RWPE2 (cell line): Measurements from ENCODE around the gene SPON2.

Experiments
- ATAC-seq: fragments of 200-7000 bp; cut with Tn5 transposase; 3 replicates; pipeline ENCODE4 v1.9.1; 2021; ENCODE audit warnings: low read depth
- DNase-seq: peaks from one replicate; pipeline ENCODE4 v3.0.0-alpha.2; 2020; ENCODE audit warnings: low spot score
- H3K27ac ChIP-seq: fragments of 450-650 bp; 2 replicates; pipeline ENCODE4 v1.5.1; 2017; ENCODE audit warnings: mild to moderate bottlenecking; ENCODE audit not compliant: poor library complexity, severe bottlenecking
- H3K27me3 ChIP-seq: fragments of 250-450 bp; sonication (Bioruptor Pico); 2 replicates; pipeline ENCODE4 v1.5.1; 2021; ENCODE audit warnings: mild to moderate bottlenecking, moderate library complexity; ENCODE audit not compliant: insufficient read depth, poor library complexity, severe bottlenecking
- H3K36me3 ChIP-seq: fragments of 250-450 bp; sonication (Bioruptor Pico); 2 replicates; pipeline ENCODE4 v1.5.1; 2020; ENCODE audit warnings: low read depth, mild to moderate bottlenecking, moderate library complexity
- H3K4me1 ChIP-seq: fragments of 250-450 bp; sonication (Bioruptor Pico); 2 replicates; pipeline ENCODE4 v1.5.1; 2021; ENCODE audit warnings: mild to moderate bottlenecking, moderate library complexity; ENCODE audit not compliant: insufficient read depth, poor library complexity, severe bottlenecking
- H3K4me3 ChIP-seq: fragments of 250-450 bp; sonication (Bioruptor Pico); 2 replicates; pipeline ENCODE4 v1.5.1; 2021; ENCODE audit warnings: mild to moderate bottlenecking, moderate library complexity; ENCODE audit not compliant: severe bottlenecking
- H3K9me3 ChIP-seq: fragments of 250-450 bp; sonication (Bioruptor Pico); 2 replicates; pipeline ENCODE4 v1.5.1; 2021; ENCODE audit warnings: mild to moderate bottlenecking, moderate library complexity; ENCODE audit not compliant: severe bottlenecking
- CTCF ChIP-seq: fragments of 450-650 bp; IDR thresholded peaks from one replicate; pipeline ENCODE4 v1.5.1; 2017; ENCODE audit warnings: mild to moderate bottlenecking, moderate library complexity; ENCODE audit not compliant: poor library complexity, severe bottlenecking

The SPON2 gene

DNA sequence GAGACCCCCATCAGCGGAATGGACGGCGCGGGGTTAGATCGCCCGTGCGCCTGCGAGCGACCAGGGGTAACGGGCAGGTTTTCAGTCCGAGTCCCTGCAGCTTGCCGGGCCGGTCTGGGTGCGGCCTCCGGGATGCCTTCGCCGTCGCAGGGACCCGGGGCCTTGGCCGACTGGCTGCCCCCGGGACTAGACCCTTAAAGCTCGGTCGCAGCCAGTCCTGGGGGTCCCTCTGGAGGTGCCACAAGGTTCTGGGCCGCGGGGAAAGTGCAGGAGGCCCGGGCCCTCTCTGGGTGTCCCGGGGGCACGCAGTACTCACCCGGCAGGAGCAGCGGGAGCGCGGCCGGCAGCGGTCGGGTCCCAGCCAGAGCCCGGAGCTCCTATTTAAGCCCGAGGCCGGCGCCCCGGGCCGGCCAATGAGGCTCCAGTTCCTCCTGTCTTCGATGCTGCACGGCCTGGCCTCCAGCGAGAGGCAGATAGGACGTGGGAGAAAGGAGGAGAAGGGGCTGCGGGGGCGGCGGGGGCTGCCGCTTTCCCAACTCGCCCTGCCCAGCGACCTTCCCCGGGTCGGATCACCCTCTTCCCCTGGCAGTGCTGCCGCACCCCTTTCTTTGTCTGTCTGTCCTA, at the start of gene SPON2:
Gene SPON2 (minus strand): TSS at position 356 of the 624 bp plus-strand sequence.
- peaks cover 37% of the 10 kb centered on the region for H3K27me3 ChIP-seq
- no peaks in the 10 kb centered on the region for H3K36me3 ChIP-seq
- H3K9me3 ChIP-seq = no peaks in the 10 kb centered on the region
- peak; percentile 48 for DNase-seq
- H3K27ac ChIP-seq = no peak within 1 kb of the TSS
- no peak for ATAC-seq
- H3K4me1 ChIP-seq = no peaks in the 10 kb centered on the region
- H3K4me3 ChIP-seq = no peak within 1 kb of the TSS
- TF ChIP-seq CTCF = no peak

- no peak overlapping the region for H3K27ac ChIP-seq
- no peaks in the 10 kb centered on the region for H3K27me3 ChIP-seq
- no peaks in the 10 kb centered on the region for H3K4me1 ChIP-seq
- H3K9me3 ChIP-seq = no peaks in the 10 kb centered on the region
- DNase-seq = no peak
- TF ChIP-seq CTCF = no peak
- no peak for ATAC-seq
- H3K4me3 ChIP-seq = no peak overlapping the region
- H3K36me3 ChIP-seq = peaks cover 79% of the 10 kb centered on the region
These were observed 48.9 kb upstream of the SPON2 start for GRCh38 chr4:1221155-1221870.

DNA sequence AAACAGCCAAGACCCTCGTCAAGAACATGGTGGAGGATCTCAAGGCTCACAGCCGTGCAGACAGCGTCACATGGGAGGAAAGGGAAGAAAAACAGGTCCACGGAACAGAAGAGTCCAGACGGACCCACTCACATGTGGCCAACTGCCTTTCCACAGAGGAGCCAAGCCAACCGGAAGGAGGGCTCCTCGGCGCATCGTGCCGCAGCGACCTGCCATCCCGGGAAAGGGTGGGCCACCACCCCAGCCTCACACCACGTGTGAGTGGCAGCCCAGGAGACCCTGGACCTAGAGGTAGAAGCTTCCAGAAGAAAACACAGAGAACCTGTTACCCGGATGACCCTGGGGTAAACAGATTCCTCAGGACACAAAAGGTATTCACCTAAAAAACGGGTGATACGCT, 48.2 kb upstream of the SPON2 start:
- H3K27ac ChIP-seq = no peak overlapping the region
- H3K4me1 ChIP-seq = no peaks in the 10 kb centered on the region
- no peak for ATAC-seq
- H3K36me3 ChIP-seq = peaks cover 80% of the 10 kb centered on the region
- H3K27me3 ChIP-seq = no peaks in the 10 kb centered on the region
- no peak for TF ChIP-seq CTCF
- DNase-seq = no peak
- no peaks in the 10 kb centered on the region for H3K9me3 ChIP-seq
- H3K4me3 ChIP-seq = no peak overlapping the region

DNA sequence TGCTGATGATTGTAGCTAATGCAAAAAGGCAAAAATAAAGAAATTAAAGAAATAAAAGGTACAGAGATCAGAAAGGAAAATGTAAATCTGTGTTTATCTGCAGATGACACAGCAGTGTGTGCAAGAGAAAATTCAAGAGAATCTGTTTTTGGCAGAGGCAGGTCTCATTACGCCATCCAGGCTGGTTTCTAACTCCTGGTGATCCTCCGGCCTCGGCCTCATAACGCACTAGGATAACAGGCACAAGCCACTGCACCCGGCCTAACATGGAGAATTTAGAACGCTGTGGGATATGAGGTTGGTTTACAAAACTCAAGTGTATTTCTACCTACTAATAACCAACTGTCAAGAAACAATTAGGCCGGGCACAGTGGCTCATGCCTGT, 47.2 kb upstream of the SPON2 start:
- Histone ChIP-seq H3K9me3 (no peaks in the 10 kb centered on the region), H3K4me1 (no peaks in the 10 kb centered on the region), H3K4me3 (no peak overlapping the region), H3K36me3 (peaks cover 81% of the 10 kb centered on the region), H3K27me3 (no peaks in the 10 kb centered on the region), H3K27ac (no peak overlapping the region)
- TF ChIP-seq CTCF = no peak
- ATAC-seq (no peak), DNase-seq (no peak)
